Fibroblast of skin of left biceps (primary cell): ENCODE data around the gene AP2S1.
"Not testable (repeated sequence)": the region's sequence is repeated elsewhere in the genome, so short reads cannot be mapped to it uniquely, and the experiment has no call there.

ENCODE experiments used
- DNase-seq, 2 experiments: peaks; one replicate each; pipeline ENCODE4 v3.0.0-alpha.2; 2013; ENCODE audit warnings: low read depth in 2 of 2

Gene AP2S1

GRCh38 chr19:46867170-46867569 is 16.5 kb upstream of the AP2S1 start:
- DNase-seq, result no peak

GRCh38 chr19:46866407-46867136 is 15.9 kb upstream of the AP2S1 start:
- no peak for DNase-seq

- no peak for DNase-seq
These were observed 13.4 kb upstream of the AP2S1 start for GRCh38 chr19:46863818-46864629.

- DNase-seq, result no peak
These were observed 12.5 kb upstream of the AP2S1 start for GRCh38 chr19:46862974-46863632.

GRCh38 chr19:46862503-46862834 is 11.8 kb upstream of the AP2S1 start:
- DNase-seq, result no peak

GRCh38 chr19:46861691-46862502 is 11.3 kb upstream of the AP2S1 start:
- DNase-seq, result no peak

GRCh38 chr19:46860846-46861690 is 10.4 kb upstream of the AP2S1 start, which contains the start of gene ARHGAP35:
ARHGAP35 (plus strand) TSS chr19:46860997; CDS start chr19:46918676, 57,679 bp downstream.
- DNase-seq, result no peak

- peak; percentile 97 to 98 for DNase-seq
These were observed 9.6 kb upstream of the AP2S1 start for GRCh38 chr19:46860125-46860845.

- peak; percentile 76 to 77 for DNase-seq
These were observed 9.0 kb upstream of the AP2S1 start for GRCh38 chr19:46859637-46860124.

GRCh38 chr19:46856062-46857022 is 5.7 kb upstream of the AP2S1 start:
- DNase-seq, result peak; percentile 84 to 86

GRCh38 chr19:46854698-46855097 is 4.1 kb upstream of the AP2S1 start:
- DNase-seq, result not testable (repeated sequence)

GRCh38 chr19:46852830-46853229 is 2.2 kb upstream of the AP2S1 start:
- no peak for DNase-seq

- no peak for DNase-seq
These were observed 1.0 kb downstream of the AP2S1 start for GRCh38 chr19:46849610-46850009.

GRCh38 chr19:46848389-46848788 is 2.3 kb downstream of the AP2S1 start:
- no peak for DNase-seq

GRCh38 chr19:46847528-46847927 is 3.1 kb downstream of the AP2S1 start:
- DNase-seq, result no peak

GRCh38 chr19:46845959-46846459 is 4.6 kb downstream of the AP2S1 start:
- DNase-seq, result no peak

- DNase-seq, result no peak
These were observed 6.6 kb downstream of the AP2S1 start for GRCh38 chr19:46844067-46844489.

GRCh38 chr19:46842791-46843190 is 7.9 kb downstream of the AP2S1 start:
- no peak for DNase-seq
